SKM-1 treated with dmso at 0.1 percent for 144 hours (cell line): ENCODE measurements around the gene TAS2R14.

ENCODE experiments used
- DNase-seq: peaks from one replicate; lab custom pipeline; 2025; ENCODE audit not compliant: unreplicated experiment; lab: John Stamatoyannopoulos, UW

The TAS2R14 gene, protein sequence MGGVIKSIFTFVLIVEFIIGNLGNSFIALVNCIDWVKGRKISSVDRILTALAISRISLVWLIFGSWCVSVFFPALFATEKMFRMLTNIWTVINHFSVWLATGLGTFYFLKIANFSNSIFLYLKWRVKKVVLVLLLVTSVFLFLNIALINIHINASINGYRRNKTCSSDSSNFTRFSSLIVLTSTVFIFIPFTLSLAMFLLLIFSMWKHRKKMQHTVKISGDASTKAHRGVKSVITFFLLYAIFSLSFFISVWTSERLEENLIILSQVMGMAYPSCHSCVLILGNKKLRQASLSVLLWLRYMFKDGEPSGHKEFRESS

DNA sequence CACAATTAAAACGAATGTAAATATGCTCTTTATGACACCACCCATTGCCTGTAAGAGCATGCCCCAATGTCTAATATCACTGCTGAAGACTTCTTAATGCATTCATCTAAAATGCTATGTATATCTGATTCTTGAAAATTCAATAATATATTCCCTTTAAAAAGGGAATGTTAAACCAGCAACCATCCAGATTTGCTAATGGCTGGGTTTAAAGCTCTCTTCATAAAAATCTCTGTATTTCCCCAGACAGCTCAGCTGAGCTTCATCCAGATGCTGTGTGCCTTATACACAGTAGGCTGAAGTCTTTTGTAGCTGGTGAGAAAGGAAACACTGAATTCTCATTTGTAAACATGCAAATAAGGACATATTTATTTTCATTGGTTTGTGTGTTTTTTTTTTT is at the start of gene TAS2R14:
TAS2R14 (minus strand) TSS at position 101 of the 400 bp plus-strand sequence; CDS start at position 45, 56 bp downstream.
- DNase-seq, result no peak

DNA sequence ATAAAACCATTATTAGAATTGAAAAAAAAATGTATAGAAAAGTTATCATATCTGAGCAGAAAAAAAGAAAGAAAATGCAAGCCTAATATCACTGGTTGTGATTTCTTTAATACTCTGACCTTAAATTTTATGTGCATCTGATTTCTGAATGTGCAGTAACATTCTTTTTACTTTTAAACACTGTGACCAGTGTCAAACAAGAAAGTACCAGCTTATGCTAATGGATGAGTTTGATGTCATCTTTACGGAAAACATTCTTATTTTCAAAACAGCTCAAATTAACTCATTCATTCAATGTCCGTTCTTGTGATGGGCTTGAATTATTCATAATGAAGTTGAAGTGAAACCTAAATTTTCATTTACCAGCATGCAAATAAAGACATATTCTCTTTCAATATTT is 47.7 kb upstream of the TAS2R14 start, which contains the start of gene TAS2R50:
TAS2R50 (minus strand) TSS at position 101 of the 400 bp plus-strand sequence; CDS start at position 49, 52 bp downstream.
- DNase-seq, result no peak

DNA sequence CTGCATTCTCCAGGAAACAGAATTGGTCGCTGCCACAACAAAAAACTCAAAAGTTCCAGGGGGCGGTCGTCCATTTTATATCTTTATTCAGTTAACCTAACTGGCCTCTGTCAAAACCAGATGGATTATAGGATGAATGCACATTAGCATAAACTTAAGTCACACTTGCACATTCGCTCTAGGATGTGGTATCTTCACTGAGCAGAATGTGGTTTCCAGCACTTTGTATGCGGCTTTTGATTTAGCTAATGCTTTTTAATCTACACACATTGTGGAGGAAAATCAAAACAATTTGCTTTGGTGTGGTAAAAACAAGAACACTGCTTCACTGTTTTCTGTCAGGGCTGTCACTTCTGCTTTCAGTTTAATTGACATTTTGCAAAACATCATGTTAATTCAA is 43.2 kb upstream of the TAS2R14 start:
- DNase-seq, result no peak

DNA sequence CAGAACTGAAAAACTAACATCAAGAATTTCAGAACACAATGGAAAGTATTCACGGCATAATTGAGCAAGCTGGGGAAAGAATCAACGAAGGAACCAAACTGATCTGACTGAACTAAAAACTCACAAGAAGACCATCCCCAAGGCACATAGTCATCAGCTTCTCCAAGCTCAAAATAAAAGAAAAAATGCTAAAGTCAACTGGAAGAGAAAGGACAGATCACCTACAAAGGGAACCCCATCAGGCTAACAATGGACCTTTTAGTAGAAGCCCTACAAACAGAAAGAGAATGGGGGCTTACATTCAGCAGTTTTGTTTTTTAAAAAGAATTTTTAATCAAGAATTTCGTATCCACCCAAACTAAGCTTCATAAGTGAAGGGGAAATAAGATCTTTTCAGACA is 35.9 kb upstream of the TAS2R14 start:
- DNase-seq, result no peak

DNA sequence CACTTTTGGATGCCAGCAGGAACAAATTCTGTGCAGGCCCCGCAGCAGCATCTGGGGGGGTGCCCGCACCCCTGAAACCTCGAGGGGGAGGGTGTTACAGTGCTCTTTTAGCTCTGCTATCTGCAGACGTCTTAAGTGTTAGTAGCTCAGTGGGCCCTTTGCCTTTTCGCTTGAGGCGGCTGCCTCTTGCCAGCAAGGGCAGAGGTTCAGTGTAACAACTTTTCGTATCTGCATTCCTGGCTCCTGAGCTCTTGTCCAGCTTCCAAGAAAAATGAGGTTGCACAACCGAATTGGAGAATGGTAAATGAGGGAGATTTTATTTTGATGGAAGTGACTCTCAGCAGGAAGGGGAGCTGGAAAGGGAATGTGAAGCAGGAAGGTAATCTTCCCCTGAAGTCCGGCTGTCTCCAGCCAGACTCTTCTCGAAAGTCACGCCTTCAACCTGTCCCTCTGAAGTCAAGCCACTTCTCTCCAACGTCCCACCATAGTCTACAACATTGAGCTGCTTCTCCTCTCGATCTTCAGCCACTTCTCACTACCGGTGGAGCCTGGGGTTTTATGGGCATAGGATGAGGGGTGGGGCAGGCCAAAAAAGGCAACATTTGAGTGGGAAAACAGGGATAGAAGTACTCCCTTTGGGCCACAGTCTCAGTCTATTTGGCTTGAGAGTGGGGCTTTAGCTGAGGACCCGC is 29.8 kb upstream of the TAS2R14 start:
- no peak for DNase-seq

DNA sequence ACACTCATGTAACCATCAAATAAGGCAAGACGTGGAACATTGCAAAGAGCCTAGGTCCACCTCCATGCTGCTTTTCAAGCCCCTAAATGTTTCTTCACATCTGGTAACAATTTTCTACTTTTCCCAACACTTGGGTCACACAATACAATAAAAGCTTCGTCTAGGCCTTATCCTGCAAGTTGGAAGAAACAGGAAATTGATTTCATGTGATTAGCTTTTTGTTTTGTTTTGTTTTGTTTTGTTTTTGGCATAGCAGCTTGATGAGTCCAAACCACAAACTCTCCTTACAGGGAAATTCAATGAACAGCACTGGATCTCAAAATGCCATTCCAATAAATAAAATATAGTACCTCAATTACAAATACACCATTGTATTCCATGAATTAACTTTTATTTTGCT is 28.3 kb upstream of the TAS2R14 start:
- DNase-seq, result no peak

DNA sequence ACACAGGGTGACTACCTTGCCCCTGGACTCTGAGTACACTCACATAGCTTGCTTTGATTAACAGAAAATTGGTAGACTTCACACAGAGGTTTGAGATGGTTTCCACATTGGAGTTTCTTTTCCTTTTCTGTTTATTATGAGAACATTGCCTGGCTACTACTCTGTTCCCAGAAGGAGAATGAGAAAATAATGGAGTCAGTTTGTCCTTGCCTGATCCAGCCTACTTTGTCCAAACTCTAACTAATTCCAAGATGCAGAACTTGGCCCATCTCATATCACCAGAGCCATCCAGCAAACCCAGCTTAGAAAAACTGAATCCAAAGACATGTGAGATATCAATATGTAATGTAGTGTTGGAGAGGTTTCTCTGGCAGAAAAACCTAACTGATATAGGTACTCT is 27.3 kb upstream of the TAS2R14 start:
- DNase-seq, result no peak

DNA sequence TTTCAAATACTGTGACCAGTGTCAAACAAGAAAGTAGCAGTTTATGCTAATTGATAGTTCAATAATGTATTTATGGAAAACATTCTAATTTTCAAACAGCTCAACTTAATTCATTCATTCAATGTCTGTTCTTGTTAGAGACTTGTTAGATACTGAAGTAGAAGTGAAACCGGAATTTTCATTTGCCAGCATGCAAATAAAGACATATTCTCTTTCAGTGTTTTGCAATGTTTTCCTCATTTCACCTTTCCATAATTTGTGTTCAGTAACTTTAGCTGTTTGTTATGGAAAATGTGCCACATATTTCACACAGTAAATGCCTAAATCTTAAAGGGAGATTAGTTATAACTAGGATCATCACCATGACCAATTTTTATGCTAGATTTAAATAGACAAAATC is 26.4 kb upstream of the TAS2R14 start:
- no peak for DNase-seq

DNA sequence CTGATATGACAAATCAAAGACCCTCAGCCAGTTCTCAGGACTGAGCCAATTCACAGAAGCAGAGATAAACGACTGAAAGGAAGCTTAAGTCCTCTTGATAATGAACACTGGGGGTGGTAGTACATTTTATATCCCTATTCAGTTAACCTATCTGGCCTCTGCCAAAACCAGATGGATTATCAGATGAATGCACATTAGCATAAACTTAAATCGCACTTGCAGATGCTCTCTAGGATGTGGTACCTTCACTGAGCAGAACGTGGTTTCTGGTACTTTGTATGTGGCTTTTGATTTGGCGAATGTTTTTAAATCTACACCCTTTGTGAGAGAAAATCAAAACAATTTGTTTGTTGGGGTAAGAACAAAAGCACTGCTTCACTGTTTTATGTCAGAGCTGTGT is 21.1 kb upstream of the TAS2R14 start:
- no peak for DNase-seq

DNA sequence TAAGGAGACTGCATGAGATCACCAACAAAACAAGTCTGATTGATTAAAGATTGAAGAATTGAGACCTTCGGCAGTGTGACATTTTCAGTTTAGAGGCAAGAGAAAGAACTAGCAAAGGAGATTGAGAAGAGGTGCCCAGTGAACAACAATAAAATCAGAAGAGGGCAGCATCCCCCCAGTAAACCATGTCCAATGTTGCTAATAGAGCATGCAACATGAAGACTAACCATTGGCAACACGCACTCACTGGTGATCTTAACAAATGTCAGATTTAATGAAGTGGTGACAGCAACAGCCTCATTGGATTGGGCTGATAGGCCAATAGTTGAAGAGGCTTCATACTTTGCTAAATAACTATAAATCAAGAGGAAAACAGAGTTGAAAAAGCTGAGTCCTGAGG is 20.7 kb upstream of the TAS2R14 start:
- DNase-seq, result no peak

DNA sequence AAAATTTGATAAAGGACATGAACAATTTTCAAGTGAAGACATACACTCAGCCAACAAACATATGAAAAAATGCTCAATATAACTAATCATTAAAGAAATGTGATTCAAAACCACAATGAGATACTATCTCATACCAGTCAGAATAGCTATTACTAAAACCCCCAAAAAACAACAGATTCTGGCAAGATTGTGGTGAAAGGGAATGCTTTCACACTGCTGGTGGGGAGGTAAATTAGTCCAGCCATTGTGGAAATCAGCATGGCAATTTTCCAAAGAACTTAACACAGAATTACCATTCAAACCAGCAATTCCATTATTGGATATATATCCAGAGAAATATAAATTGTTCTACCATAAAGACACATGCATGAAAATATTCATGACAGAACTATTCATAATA is 18.7 kb upstream of the TAS2R14 start:
- DNase-seq, result no peak

DNA sequence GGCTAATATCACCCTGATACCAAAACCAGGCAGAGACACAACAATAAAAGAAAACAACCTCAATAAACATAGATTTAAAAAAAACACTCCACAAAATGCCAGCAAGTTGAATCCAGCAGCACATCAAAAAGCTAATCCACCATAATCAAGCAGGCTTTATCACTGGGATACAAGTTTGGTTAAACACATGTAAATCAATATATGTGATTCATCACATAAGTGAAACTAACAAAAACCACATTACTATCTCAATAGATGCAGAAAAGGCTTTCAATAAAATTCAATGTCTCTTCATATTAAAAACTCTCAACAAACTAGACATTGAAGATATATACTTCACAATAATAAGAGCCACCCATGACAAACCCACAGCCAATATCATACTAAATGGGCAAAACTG is 17.0 kb upstream of the TAS2R14 start:
- no peak for DNase-seq

DNA sequence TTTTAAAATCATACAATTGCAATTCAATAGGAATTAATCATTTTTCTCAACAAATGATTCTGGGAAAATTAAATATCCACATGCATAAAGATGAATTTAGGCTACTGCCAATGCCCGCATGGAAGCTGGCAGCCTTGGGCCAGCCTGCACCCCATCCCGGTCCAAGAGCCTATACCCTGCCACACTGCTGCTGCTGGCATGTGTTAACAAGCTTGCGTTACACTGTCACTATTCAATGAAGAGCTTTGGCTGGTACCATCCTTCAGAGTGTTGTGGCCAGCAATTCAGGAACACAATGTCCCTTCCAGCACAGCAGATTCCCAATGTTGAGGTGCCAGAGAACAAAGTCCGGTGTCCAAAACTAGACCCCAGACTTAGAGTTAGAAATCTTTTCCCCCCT is 13.6 kb upstream of the TAS2R14 start:
- DNase-seq, result no peak

DNA sequence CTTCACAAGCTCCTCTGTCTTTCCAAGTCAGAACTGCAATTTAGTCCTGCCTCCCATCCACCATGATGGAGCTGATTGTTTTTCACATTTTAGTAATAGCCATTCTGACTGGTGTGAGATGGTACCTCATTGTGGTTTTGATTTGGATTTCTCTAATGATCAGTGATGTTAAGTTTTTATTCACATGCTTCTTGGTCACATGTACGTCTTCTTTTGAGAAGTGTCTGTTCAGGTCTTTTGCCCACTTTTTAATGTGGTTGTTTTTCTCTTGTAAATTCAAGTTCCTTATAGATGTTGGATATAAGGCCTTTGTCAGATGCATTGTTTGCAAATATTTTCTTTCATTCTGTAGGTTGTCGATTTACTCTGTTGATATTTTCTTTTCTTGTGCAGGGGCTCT is 4.1 kb upstream of the TAS2R14 start:
- no peak for DNase-seq

DNA sequence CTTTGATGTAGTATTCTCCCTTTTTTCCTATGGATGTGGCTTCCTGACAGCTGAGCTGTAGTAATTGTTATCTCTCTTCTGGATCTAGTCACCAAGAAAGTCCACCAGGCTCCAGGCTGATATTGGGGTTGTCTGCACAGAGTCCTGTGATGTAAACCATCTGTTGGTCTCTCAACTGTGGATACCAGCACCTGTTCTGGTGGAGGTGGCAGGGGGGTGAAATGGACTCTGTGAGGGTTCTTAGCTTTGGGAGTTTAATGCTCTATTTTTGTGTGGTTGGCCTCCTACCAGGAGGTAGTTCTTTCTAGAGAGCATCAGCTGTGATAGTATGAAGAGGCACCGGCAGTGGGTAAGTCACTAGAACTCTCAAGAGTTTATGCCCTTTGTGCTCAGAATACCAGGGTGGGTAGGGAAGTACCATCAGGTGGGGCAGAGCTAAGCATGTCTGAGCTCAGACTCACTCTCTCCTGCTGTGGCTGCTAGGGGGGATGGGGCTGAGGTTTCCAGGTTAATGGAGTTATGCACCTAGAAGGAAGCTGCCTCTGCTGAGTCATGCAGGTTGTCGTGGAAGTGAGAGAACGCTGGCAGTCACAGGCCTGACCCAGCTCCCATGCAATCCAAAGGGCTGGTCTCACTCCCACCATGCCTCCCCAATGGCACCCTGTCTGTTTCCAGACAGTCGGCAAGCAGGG is 3.0 kb upstream of the TAS2R14 start:
- no peak for DNase-seq

DNA sequence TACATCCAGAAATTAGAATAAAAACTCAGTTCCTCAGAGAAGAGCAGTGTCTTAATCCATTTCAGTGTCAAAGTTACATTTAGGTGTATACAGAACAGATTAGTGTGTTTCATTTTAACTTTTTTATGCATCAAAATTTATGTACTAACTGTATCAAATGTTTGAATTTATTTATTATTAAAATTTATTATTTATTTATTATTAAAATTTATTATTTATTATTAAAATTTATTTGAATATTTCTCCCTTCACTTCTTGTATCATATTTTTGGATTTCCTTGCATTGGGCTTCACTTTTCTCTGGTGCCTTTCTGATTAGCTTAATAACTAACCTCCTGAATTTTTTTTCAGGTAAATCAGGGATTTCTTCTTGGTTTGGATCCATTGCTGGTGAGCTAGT is 2.3 kb upstream of the TAS2R14 start:
- DNase-seq, result no peak

DNA sequence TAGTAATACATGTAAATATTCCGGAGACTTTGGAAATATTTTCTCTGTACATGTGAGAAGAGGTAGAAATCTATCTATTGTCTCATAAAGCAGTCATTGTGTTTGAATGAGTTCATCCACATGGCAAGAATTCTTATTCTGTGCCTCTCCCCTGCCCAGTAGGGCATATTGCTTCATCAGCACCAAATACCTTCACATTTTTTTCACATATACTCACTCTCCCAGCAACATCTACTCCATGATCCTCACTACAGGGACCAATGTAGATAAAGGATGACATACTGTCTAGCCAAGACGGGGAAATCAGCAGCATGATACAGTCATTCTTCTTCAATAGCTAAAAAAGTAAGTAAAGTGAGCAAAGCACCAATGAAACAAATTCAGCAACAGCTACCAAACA is 1.3 kb upstream of the TAS2R14 start:
- DNase-seq, result no peak

DNA sequence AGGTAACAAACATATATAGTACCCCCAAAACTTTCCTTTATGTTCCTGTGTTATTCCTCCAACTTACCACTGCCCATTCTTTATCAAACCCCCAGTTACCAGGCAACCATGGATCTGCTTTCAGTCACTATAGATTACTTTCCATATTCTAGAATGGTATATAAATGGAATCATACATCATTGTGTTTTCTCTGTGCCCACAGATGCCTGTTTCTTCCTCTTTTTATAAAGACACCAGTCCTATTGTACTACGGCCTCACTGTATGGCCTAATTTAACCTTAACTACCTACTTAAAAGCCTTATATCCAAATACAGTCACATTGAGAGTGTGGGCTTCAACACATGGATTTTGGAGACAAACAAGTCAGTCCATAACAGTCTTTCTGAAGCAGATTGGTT is 2.6 kb downstream of the TAS2R14 start:
- DNase-seq, result no peak

DNA sequence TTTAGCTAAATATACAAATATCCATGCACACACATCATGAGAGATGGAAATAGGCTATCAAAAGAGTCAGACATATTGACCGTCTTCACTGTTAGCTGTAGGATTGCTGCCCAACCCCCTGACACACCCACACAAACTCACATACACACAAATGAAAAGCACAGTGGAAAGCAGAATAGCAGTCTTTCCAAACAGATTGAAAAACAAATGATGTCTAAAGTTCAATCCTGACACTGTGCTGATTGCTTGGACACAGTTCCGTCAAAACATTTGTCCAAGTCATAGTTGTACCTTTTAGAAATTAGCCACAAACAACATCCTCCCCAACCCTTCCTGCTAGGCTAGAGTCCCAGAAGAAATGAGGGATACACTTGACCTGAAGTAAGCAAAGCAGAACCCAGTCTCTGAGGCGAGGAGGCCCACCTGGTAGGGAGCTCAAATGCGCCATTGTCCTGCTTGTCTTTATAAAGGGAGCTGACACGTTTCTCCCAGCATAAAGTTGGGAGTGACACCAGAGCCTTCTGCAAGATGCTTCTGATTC is 10.2 kb downstream of the TAS2R14 start, which contains the start of gene PRH2:
PRH2 (plus strand) TSS at position 491 of the 541 bp plus-strand sequence; CDS start at position 529, 38 bp downstream.
- DNase-seq, result no peak

DNA sequence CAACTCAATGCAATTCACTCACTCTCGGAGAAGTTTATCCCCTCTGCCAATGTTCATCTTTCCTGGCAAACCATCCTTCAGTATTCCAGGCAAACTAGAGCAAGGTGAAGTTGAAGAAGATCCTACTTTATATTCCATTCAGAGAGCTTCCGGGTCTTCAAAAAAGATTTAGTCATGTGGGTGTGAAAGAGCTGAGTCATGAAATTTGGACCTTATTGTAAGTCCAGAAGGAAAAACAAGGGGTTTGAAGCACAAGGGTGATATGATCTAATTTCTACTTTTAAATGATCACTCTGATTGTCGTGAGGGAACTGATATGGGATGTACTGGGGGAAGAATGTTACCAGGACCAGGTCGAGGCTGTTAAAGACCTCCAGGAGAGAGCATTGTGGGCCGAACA is 12.8 kb downstream of the TAS2R14 start:
- DNase-seq, result no peak

DNA sequence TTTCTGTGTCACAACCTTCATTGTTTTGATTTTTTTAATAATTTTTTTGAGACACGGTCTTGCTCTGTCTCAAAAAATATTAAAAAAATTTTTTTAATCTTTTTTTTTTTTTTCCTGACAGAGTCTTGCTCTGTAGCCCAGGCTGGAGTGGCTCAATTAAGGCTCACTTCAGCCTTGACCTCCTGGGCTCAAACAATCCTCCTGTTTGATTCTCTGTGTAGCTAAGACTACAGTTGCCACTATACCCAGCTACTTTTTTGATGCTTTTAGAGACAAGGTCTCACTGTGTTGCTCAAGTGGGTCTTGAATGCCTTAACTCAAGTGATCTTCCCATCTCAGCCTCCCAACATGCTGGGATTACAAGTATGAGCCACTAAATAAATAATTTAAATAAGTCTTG is 19.3 kb downstream of the TAS2R14 start:
- DNase-seq, result no peak

DNA sequence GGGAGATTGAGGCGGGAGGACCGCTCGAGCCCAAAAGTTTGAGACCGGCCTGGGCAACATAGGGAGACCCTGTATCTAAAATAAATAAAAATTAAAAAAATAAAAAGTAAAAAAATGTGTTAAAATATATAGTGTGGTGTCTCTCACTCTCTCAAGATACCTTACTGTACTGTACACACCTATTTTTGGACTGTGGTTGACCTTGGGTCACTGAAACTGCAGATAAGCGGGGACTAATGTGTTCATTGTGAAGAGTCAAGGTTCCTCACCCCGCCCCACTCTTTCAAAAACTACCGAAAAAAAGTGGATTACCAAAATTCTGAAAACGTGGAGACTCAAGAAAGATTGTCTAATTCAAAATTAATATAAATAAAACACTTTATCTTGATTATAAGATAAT is 28.7 kb downstream of the TAS2R14 start:
- DNase-seq, result no peak
